OCI-LY3 (cell line): ENCODE results near the gene TMEM42.

ENCODE experiments used
- EZH2phosphoT487 ChIP-seq: fragments of 200-600 bp; shearing (Covaris generic); IDR thresholded peaks from 2 replicates; pipeline ENCODE4 v1.6.1; 2018; ENCODE audit warnings: antibody characterized with exemption, mixed run types, low read depth
- TF ChIP-seq, protein P1 (sequence below): fragments of 200-600, 300-600 bp; sonication (generic); IDR thresholded peaks from 2 replicates; pipeline ENCODE4 v1.5.1; 2014; ENCODE audit warnings: antibody characterized with exemption, low read length, low read depth

DNA sequence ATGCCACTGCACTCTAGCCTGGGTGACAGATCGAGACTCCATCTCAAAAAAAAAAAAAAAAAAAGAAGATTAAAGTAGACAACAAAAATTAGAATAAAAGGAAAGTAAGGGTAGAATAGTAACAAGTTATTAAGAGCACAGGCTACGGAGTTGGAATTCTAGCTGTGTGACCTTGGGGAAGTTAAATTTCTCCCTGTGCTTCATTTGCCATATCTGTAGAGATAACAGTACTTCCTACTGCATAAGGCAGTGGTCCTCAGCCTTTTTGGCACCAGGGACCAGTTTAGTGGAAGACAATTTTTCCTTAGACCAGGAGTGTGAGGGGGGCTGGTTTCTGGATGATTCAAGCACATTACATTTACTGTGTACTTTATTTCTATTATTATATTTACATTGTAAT is 28.7 kb upstream of the TMEM42 start:
- TF ChIP-seq, protein P1, sequence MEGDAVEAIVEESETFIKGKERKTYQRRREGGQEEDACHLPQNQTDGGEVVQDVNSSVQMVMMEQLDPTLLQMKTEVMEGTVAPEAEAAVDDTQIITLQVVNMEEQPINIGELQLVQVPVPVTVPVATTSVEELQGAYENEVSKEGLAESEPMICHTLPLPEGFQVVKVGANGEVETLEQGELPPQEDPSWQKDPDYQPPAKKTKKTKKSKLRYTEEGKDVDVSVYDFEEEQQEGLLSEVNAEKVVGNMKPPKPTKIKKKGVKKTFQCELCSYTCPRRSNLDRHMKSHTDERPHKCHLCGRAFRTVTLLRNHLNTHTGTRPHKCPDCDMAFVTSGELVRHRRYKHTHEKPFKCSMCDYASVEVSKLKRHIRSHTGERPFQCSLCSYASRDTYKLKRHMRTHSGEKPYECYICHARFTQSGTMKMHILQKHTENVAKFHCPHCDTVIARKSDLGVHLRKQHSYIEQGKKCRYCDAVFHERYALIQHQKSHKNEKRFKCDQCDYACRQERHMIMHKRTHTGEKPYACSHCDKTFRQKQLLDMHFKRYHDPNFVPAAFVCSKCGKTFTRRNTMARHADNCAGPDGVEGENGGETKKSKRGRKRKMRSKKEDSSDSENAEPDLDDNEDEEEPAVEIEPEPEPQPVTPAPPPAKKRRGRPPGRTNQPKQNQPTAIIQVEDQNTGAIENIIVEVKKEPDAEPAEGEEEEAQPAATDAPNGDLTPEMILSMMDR, result no peak
- no peak for TF ChIP-seq EZH2phosphoT487
